Panc1 (cell line): ENCODE data around the gene ZC3H13.

Experiments
- CTCF ChIP-seq: fragments of 450-650 bp; IDR thresholded peaks from 2 replicates; pipeline ENCODE4 v1.5.1; 2017; ENCODE audit warnings: mild to moderate bottlenecking
- POLR2AphosphoS5 ChIP-seq: IDR thresholded peaks from 2 replicates; pipeline ENCODE4 v1.6.1; 2012; ENCODE audit warnings: mild to moderate bottlenecking, low read depth, low read length, moderate library complexity
- SIN3A ChIP-seq: IDR thresholded peaks from 2 replicates; pipeline ENCODE4 v1.6.1; 2012; ENCODE audit warnings: low read depth, mild to moderate bottlenecking, low read length, moderate library complexity, borderline replicate concordance; ENCODE audit not compliant: insufficient read depth
- TCF7L2 ChIP-seq: IDR thresholded peaks from 2 replicates; pipeline ENCODE4 v1.6.1; 2011; ENCODE audit warnings: mild to moderate bottlenecking, low read depth, low read length, inconsistent platforms
- TF ChIP-seq, protein P1 (sequence below), 2 experiments: IDR thresholded peaks; 2 replicates each; pipeline ENCODE4 v1.6.1; 2011 to 2012; ENCODE audit warnings: low read depth in 2 of 2, control low read depth in 1 of 2, low read length in 1 of 2, mild to moderate bottlenecking in 1 of 2, moderate library complexity in 1 of 2; ENCODE audit not compliant: insufficient read depth in 1 of 2

DNA sequence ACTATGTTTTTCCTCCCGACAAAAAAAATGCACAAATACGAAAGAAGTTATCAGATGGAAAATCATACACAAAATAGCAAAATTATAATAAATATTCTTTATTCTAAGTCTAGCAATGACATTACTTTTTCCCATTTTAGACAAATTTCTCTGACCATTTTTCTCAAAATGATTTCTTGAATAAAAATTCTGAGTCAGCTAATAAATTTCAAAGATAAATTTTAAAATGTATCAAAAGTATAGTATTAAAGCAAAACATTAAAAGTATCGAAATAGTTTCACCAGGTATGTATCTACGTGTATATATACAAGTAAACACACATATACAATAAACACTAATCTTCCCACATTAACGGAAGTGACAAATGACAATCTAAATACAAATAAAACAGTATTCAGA, 8.9 kb downstream of the ZC3H13 start:
- TF ChIP-seq CTCF (no peak), POLR2AphosphoS5 (no peak), TCF7L2 (no peak), SIN3A (no peak)
- TF ChIP-seq, protein P1, sequence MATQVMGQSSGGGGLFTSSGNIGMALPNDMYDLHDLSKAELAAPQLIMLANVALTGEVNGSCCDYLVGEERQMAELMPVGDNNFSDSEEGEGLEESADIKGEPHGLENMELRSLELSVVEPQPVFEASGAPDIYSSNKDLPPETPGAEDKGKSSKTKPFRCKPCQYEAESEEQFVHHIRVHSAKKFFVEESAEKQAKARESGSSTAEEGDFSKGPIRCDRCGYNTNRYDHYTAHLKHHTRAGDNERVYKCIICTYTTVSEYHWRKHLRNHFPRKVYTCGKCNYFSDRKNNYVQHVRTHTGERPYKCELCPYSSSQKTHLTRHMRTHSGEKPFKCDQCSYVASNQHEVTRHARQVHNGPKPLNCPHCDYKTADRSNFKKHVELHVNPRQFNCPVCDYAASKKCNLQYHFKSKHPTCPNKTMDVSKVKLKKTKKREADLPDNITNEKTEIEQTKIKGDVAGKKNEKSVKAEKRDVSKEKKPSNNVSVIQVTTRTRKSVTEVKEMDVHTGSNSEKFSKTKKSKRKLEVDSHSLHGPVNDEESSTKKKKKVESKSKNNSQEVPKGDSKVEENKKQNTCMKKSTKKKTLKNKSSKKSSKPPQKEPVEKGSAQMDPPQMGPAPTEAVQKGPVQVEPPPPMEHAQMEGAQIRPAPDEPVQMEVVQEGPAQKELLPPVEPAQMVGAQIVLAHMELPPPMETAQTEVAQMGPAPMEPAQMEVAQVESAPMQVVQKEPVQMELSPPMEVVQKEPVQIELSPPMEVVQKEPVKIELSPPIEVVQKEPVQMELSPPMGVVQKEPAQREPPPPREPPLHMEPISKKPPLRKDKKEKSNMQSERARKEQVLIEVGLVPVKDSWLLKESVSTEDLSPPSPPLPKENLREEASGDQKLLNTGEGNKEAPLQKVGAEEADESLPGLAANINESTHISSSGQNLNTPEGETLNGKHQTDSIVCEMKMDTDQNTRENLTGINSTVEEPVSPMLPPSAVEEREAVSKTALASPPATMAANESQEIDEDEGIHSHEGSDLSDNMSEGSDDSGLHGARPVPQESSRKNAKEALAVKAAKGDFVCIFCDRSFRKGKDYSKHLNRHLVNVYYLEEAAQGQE (IDR thresholded peaks at IDR 0.05; ENCODE audit: insufficient read depth in 1 of 2, low read depth in 2 of 2, low read length in 1 of 2): no peak
